Colonic mucosa (tissue), 4 donors: Measurements from ENCODE around the gene PTEN. TPM values are rescaled to one million over a fixed set of nuclear protein-coding genes. Genes with fewer than 3 reads are reported as not detected.

Experiments
- DNase-seq: peaks from one replicate; pipeline ENCODE4 v3.0.0-alpha.2; 2020
- H3K27ac ChIP-seq: fragments of 200-600 bp; one replicate; pipeline ENCODE4 v1.8.0; 2021
- H3K27me3 ChIP-seq: fragments of 200-600 bp; one replicate; pipeline ENCODE4 v1.8.0; 2021
- H3K36me3 ChIP-seq: fragments of 200-600 bp; one replicate; pipeline ENCODE4 v1.8.0; 2021
- H3K4me1 ChIP-seq: fragments of 200-600 bp; one replicate; pipeline ENCODE4 v1.8.0; 2021; ENCODE audit warnings: mild to moderate bottlenecking
- H3K4me3 ChIP-seq: fragments of 200-600 bp; one replicate; pipeline ENCODE4 v1.8.0; 2021
- H3K9ac ChIP-seq, 2 donors: one replicate each; pipeline ENCODE4 v1.7.0; 2013; ENCODE audit warnings: control low read depth in 2 of 2, low read depth in 2 of 2, low read length in 2 of 2
- H3K9me3 ChIP-seq: fragments of 200-600 bp; one replicate; pipeline ENCODE4 v1.8.0; 2021
- CTCF ChIP-seq: fragments of 200-600 bp; IDR thresholded peaks from one replicate; pipeline ENCODE4 v1.8.0; 2022; ENCODE audit warnings: antibody characterized with exemption, mild to moderate bottlenecking
- intact Hi-C: fragments of 100-400 bp; cut with DNase I; formaldehyde crosslinking; loops from one replicate; pipeline ENCODE4 v1.14.1; 2022
- total RNA-seq, 2 donors: library from RNA; stranded (reverse); fragmentation: NEBNext Ultra II Directional in 1 of 2; extraction: Animal tissue kit (Norgen Biotek cat#: 25700) in 1 of 2; gene quantifications; one replicate each; pipeline ENCODE4 v1.2.1, GENCODE V29; 2021
- donor health status: healthy.
- donor health status: DM: no; HTN: no; CAD: no.
- donor health status: DM: no; HTN: no; CAD: no.

PTEN gene
- total RNA-seq, 2 donors from 2014 or later = 79.2 to 111 TPM

GRCh38 chr10:87869773-87870551 is 6.5 kb downstream of the PTEN start:
- DNase-seq = no peak
- Histone ChIP-seq H3K9ac (no peak overlapping the region), H3K9me3 (no peaks in the 10 kb centered on the region), H3K36me3 (no peaks in the 10 kb centered on the region), H3K4me3 (no peak overlapping the region), H3K27me3 (no peaks in the 10 kb centered on the region), H3K27ac (no peak overlapping the region), H3K4me1 (no peaks in the 10 kb centered on the region)
- no peak for TF ChIP-seq CTCF
- intact Hi-C loops = no loop called here

- H3K4me3 ChIP-seq = no peak overlapping the region
- H3K9me3 ChIP-seq = no peaks in the 10 kb centered on the region
- H3K9ac ChIP-seq = no peak overlapping the region
- no peaks in the 10 kb centered on the region for H3K27me3 ChIP-seq
- intact Hi-C loops = no loop called here
- no peak for DNase-seq
- no peaks in the 10 kb centered on the region for H3K4me1 ChIP-seq
- H3K36me3 ChIP-seq = no peaks in the 10 kb centered on the region
- H3K27ac ChIP-seq = no peak overlapping the region
- no peak for TF ChIP-seq CTCF
Measured at GRCh38 chr10:87872828-87873227, 9.4 kb downstream of the PTEN start.

GRCh38 chr10:87873656-87874055 is 10.2 kb downstream of the PTEN start:
- no peak overlapping the region for H3K4me3 ChIP-seq
- no peaks in the 10 kb centered on the region for H3K36me3 ChIP-seq
- TF ChIP-seq CTCF = no peak
- no peaks in the 10 kb centered on the region for H3K4me1 ChIP-seq
- DNase-seq = no peak
- no peak overlapping the region for H3K9ac ChIP-seq
- H3K27ac ChIP-seq = no peak overlapping the region
- H3K27me3 ChIP-seq = no peaks in the 10 kb centered on the region
- H3K9me3 ChIP-seq = no peaks in the 10 kb centered on the region
- intact Hi-C loops = no loop called here

- H3K9ac ChIP-seq = no peak overlapping the region
- no peak for DNase-seq
- no peak overlapping the region for H3K27ac ChIP-seq
- H3K9me3 ChIP-seq = no peaks in the 10 kb centered on the region
- no peaks in the 10 kb centered on the region for H3K27me3 ChIP-seq
- H3K4me3 ChIP-seq = no peak overlapping the region
- H3K4me1 ChIP-seq = no peaks in the 10 kb centered on the region
- intact Hi-C loops = no loop called here
- H3K36me3 ChIP-seq = no peaks in the 10 kb centered on the region
- no peak for TF ChIP-seq CTCF
Measured at GRCh38 chr10:87875929-87876571, 12.6 kb downstream of the PTEN start.

GRCh38 chr10:87878664-87879459 is 15.4 kb downstream of the PTEN start:
- H3K27ac ChIP-seq = no peak overlapping the region
- no peak overlapping the region for H3K9ac ChIP-seq
- intact Hi-C loops = no loop called here
- H3K4me1 ChIP-seq = no peaks in the 10 kb centered on the region
- H3K9me3 ChIP-seq = no peaks in the 10 kb centered on the region
- no peak overlapping the region for H3K4me3 ChIP-seq
- no peak for DNase-seq
- no peaks in the 10 kb centered on the region for H3K36me3 ChIP-seq
- no peak for TF ChIP-seq CTCF
- H3K27me3 ChIP-seq = no peaks in the 10 kb centered on the region
